ENCODE data around the gene PSMD5.
A peak's percentile ranks its signal among the peaks of the same experiment; 100 is the strongest.

The PSMD5 gene

DNA sequence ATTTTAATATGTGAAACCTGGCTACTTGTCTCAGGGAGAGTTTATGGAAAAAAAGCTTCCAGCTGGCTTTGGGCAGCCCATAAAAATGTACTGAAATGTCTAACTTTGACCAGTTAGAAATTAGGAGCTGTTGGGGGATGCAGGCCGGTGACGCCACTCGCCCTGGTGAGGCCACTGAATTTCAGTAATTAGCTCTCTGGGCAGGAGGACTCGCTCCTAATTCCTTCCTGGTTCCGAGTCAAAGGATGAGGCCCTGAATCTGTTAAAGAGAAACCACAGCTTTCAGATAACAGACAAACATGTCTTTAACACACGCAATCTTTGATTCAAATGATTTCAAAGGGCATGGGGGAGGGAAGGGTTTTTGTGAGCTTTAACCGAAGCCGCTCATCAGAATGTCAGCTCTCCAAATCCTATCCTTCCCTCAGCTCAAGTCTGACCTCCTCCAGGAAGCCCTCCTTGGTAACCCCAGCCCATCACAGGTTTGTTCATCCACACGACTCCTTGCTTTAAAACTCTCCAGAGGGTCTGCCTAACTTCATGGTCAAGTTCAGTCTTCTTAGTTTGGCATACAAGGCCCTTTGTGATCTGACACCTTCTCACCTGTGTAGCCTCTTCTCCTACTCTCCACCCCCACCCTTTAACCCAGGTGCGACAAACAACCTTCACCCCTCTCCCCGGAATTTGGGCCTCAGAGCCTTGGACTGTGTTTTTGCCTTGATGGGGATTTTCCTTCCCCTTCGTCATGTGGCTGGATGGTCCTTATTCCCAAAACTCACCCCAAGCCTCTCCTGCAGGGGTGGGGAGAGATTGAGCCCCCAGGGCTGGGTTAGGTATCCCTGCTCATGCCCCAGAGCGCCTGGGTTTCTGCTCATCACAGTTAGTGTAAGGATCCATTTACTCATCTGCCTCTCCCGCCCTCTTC is 47.9 kb upstream of the PSMD5 start:
- Histone ChIP-seq H3K4me3 (ENCODE audit: insufficient read depth, low read length, poor library complexity, severe bottlenecking) (no peak overlapping the region), H3K9me3 (ENCODE audit: insufficient read depth, low read length) (no peaks in the 10 kb centered on the region), H3K27ac (ENCODE audit: low read depth, low read length) (peak overlapping the region; percentile 91), H4K20me1 (ENCODE audit: low read depth, low read length) (no peaks in the 10 kb centered on the region), H3K36me3 (ENCODE audit: low read length) (no peaks in the 10 kb centered on the region), H3F3A (ENCODE audit: insufficient read depth) (peaks cover 29% of the 10 kb centered on the region), H2AFZ (ENCODE audit: low read depth, low read length, severe bottlenecking) (no peak overlapping the region), H3K4me2 (ENCODE audit: low read depth, low read length, poor library complexity, severe bottlenecking) (no peak overlapping the region), H3K27me3 (ENCODE audit: low read length) (no peaks in the 10 kb centered on the region), H3K79me2 (ENCODE audit: insufficient read depth, low read length) (no peaks in the 10 kb centered on the region), H3K9ac (ENCODE audit: low read length) (no peak overlapping the region), H3K9me2 (replicated peaks; ENCODE audit: insufficient read depth, low read length) (no peaks in the 10 kb centered on the region)
- TF ChIP-seq, protein P1, sequence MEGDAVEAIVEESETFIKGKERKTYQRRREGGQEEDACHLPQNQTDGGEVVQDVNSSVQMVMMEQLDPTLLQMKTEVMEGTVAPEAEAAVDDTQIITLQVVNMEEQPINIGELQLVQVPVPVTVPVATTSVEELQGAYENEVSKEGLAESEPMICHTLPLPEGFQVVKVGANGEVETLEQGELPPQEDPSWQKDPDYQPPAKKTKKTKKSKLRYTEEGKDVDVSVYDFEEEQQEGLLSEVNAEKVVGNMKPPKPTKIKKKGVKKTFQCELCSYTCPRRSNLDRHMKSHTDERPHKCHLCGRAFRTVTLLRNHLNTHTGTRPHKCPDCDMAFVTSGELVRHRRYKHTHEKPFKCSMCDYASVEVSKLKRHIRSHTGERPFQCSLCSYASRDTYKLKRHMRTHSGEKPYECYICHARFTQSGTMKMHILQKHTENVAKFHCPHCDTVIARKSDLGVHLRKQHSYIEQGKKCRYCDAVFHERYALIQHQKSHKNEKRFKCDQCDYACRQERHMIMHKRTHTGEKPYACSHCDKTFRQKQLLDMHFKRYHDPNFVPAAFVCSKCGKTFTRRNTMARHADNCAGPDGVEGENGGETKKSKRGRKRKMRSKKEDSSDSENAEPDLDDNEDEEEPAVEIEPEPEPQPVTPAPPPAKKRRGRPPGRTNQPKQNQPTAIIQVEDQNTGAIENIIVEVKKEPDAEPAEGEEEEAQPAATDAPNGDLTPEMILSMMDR (IDR thresholded peaks at IDR 0.05; ENCODE audit: insufficient read depth, low read length, poor library complexity, severe bottlenecking), result no peak
- no peak for TF ChIP-seq EZH2phosphoT487 (conservative IDR thresholded peaks at IDR 0.05; ENCODE audit: low read length)

DNA sequence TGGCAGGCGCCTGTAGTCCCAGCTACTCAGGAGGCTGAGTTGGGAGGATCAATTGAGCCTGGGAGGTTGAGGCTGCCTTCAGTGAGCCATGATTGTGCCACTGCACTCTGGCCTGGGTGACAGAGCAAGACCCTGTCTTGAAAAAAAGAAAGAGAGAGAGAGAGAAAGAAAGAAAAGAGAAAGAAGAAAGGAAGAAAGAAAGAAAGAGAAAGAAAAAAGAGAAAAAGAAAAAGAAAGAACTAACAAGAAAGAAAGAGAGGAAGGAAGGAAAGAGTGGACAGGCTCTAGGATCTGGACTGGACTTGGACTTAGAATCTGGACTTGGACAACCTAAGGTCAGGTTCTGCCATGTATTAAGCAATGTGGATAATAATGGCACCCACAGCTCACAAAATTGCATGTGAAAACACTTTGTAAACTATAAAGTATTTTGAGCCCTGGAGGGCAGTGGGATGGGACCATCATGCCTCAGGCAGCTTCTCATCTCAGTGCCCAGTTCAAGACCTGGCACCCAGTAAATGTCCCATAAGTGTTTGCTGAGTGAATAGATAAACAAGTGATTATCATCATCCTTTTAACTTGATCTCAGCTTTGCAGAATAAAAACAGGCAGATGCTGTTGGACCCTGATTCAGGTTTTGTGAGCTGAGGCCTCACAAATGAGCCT is 47.0 kb upstream of the PSMD5 start:
- Histone ChIP-seq H3K4me2 (ENCODE audit: low read depth, low read length, poor library complexity, severe bottlenecking) (no peak overlapping the region), H3F3A (ENCODE audit: insufficient read depth) (peaks cover 22% of the 10 kb centered on the region), H3K9me2 (replicated peaks; ENCODE audit: insufficient read depth, low read length) (no peaks in the 10 kb centered on the region), H3K9ac (ENCODE audit: low read length) (no peak overlapping the region), H3K27me3 (ENCODE audit: low read length) (no peaks in the 10 kb centered on the region), H3K4me3 (ENCODE audit: insufficient read depth, low read length, poor library complexity, severe bottlenecking) (no peak overlapping the region), H4K20me1 (ENCODE audit: low read depth, low read length) (no peaks in the 10 kb centered on the region), H2AFZ (ENCODE audit: low read depth, low read length, severe bottlenecking) (no peak overlapping the region), H3K36me3 (ENCODE audit: low read length) (no peaks in the 10 kb centered on the region), H3K27ac (ENCODE audit: low read depth, low read length) (peak overlapping the region; percentile 91; the same call in 1 of the 2 replicates), H3K79me2 (ENCODE audit: insufficient read depth, low read length) (no peaks in the 10 kb centered on the region), H3K9me3 (ENCODE audit: insufficient read depth, low read length) (no peaks in the 10 kb centered on the region)
- TF ChIP-seq, protein P1 (IDR thresholded peaks at IDR 0.05; ENCODE audit: insufficient read depth, low read length, poor library complexity, severe bottlenecking), result no peak
- no peak for TF ChIP-seq EZH2phosphoT487 (conservative IDR thresholded peaks at IDR 0.05; ENCODE audit: low read length)

DNA sequence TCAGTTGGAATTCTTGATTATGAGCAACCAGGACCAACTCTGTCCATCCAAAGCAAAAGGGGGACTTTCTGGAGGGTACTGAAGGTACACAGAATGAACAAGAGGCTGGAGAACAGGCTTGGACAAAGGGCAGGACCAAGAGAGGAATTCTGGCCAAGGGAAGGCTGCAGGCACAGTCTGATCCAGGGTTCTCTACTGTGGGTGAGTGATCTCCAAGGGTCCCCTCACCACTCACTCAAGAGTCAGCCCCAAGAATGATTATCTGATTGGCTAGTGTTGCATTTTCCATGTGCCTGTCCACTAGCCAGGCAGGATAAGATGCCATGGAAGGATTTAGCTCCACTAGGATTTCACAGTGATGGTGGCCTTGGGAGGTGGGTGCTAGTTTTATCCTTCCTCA is 45.9 kb upstream of the PSMD5 start:
- no peak overlapping the region for H2AFZ ChIP-seq (ENCODE audit: low read depth, low read length, severe bottlenecking)
- H3K36me3 ChIP-seq (ENCODE audit: low read length), result no peaks in the 10 kb centered on the region
- no peaks in the 10 kb centered on the region for H3K27me3 ChIP-seq (ENCODE audit: low read length)
- H3K9me3 ChIP-seq (ENCODE audit: insufficient read depth, low read length), result no peaks in the 10 kb centered on the region
- H3K27ac ChIP-seq (ENCODE audit: low read depth, low read length), result no peak overlapping the region
- H3K9me2 ChIP-seq (replicated peaks; ENCODE audit: insufficient read depth, low read length), result no peaks in the 10 kb centered on the region
- no peak overlapping the region for H3K4me3 ChIP-seq (ENCODE audit: insufficient read depth, low read length, poor library complexity, severe bottlenecking)
- peaks cover 22% of the 10 kb centered on the region for H3F3A ChIP-seq (ENCODE audit: insufficient read depth)
- no peak overlapping the region for H3K4me2 ChIP-seq (ENCODE audit: low read depth, low read length, poor library complexity, severe bottlenecking)
- H3K79me2 ChIP-seq (ENCODE audit: insufficient read depth, low read length), result no peaks in the 10 kb centered on the region
- H3K9ac ChIP-seq (ENCODE audit: low read length), result no peak overlapping the region
- TF ChIP-seq, protein P1 (IDR thresholded peaks at IDR 0.05; ENCODE audit: insufficient read depth, low read length, poor library complexity, severe bottlenecking), result no peak
- no peak for TF ChIP-seq EZH2phosphoT487 (conservative IDR thresholded peaks at IDR 0.05; ENCODE audit: low read length)
- no peaks in the 10 kb centered on the region for H4K20me1 ChIP-seq (ENCODE audit: low read depth, low read length)

Measured in SU-DHL-6 (cell line).